Dermis blood vessel endothelial cell (primary cell): ENCODE data around the gene HSD17B13. TPM values are rescaled to one million over a fixed set of nuclear protein-coding genes. Genes with fewer than 3 reads are reported as not detected.
"Not testable (repeated sequence)": the region's sequence is repeated elsewhere in the genome, so short reads cannot be mapped to it uniquely, and the experiment has no call there.

Experiments
- DNase-seq: peaks from one replicate; pipeline ENCODE4 v3.0.0; 2010
- total RNA-seq: library from RNA; depleted of rRNA; stranded (reverse); fragments of >200 nt; gene quantifications from 2 replicates; pipeline ENCODE4 v1.2.3, GENCODE V29; 2014

Gene HSD17B13
- total RNA-seq, 1 donor from 2014 or later: not detected

DNA sequence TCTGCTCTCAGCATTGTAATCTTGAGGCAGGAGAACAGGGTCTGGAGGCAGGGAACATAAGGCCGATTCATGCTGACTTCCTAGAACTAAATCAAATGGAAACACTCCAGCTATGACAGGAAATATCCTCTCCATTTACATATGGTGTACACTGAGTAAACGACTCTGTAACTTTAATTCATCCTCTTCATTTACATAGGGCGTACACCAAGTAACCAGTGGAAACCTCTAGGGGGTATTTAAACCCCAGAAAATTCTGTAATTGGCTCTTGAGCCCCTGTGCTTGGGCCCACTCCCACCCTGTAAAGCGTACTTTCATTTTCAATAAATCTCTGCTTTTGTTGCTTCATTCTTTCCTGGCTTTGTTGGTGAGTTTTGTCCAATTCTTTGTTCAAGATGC, 7.7 kb downstream of the HSD17B13 start:
- peak; percentile 9 for DNase-seq

DNA sequence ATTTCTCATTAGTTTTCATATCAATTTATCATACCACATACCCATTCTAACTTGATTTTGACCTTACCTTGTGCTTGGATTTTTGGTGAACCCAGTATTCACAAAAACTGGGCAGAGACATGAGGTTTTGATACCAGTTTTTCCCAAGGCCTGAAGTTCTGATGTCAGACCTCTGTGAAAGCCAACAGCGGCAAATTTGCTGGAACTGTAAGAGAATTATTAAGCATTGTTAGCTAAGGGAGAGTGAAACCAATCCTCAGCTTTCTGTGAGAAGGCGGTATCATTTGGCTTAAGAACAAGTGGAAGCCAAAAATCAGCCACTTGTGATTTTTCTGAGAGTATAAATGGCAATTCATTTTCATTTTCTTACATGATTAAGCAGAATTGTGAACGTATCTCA, 8.9 kb downstream of the HSD17B13 start:
- no peak for DNase-seq

DNA sequence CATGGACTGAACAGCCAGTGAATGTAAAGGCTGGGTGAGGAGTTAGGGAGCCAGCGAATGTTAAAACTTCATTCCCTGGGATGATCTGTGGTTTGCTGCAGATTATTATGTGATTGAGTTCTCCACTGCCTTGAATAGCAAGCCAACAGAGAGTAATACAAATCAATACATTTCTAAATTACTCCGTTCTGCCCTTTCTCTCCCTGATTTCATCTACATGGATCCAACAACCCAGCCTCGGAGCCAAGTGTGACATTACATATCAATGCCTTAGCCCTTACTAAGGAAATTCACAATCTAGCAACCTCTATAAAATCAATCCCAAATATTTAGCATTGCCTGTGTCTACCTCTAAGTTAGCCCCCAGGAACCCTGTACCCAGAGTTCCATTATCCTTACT, 11.0 kb downstream of the HSD17B13 start:
- no peak for DNase-seq

DNA sequence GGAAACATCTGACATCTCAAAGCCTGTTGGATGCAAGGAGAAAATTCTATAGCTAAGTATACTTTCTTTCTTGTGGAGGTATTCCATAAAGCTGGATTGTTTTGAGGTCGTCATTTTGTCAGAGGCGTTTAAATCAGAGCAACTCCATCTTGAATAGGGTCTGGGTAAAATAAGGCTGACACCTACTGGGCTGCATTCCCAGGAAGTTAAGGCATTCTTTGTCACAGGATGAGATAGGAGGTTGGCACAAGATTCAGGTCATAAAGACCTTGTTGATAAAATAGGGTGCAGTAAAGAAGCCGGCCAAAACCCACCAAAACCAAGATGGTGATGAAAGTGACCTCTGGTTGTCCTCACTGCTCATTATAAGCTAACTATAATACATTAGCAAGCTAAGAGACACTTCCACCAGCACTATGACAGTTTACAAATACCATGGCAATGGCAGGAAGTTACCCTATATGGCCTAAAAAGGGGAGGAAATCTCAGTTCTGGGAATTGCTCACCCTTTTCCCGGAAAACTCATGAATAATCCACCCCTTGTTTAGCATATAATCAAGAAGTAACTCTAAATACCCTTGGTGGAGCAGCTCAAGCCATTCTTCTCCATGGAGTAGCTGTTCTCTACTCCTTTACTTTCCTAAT, 11.9 kb downstream of the HSD17B13 start:
- no peak for DNase-seq

DNA sequence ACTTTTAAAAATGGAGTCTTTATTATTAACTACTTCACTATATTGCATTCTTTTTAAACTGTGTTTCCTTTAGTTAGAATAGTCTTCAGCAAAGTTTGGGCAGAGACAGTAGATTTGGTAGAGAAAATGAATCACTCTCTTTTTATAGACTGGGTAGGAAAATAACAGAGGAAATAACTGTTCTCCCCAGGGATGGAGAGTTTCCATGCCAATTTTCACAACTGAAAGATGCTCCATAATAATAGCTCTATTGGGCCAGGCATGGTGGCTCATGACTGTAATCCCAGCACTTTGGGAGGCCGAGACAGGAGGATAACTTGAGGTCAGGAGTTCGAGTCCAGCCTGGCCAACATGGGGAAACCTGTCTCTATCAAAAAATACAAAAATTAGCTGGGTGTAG, 13.1 kb downstream of the HSD17B13 start:
- peak; percentile 58 for DNase-seq

DNA sequence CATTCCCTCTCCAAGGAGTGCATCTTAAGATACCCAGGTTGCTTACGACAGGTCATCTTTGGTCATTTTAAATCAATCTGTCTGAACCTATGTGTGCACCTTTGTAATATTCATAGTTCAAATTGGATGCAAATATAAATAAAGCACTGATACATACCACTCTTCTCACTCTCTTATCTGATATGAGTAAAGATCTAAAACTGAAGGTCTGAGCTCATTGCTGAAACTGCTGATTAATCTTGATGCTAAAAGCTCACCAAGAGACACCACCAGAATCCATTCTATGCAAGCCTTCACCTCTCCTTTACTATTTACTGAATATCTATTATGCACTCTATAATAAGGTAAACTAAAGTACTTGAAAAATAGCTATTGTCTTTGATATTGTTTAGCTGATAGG, 16.6 kb downstream of the HSD17B13 start:
- no peak for DNase-seq

DNA sequence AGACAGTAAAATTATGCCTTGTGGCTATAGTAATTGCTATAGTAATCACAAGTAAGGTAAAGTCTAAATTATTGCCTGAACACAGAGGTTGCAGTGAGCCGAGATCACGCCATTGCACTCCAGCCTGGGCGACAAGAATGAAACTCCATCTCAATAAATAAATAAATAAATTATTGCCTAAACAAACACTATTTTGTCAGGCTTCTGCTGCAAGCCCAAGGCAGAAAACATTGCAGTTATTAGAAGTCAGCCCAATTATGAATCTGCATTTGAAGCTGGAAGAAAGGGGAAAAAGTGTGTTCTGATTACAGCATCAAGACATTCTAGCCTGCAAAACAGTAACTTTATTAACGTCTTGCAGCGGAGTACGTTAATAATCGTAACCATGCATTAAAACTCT, 17.1 kb downstream of the HSD17B13 start:
- no peak for DNase-seq

DNA sequence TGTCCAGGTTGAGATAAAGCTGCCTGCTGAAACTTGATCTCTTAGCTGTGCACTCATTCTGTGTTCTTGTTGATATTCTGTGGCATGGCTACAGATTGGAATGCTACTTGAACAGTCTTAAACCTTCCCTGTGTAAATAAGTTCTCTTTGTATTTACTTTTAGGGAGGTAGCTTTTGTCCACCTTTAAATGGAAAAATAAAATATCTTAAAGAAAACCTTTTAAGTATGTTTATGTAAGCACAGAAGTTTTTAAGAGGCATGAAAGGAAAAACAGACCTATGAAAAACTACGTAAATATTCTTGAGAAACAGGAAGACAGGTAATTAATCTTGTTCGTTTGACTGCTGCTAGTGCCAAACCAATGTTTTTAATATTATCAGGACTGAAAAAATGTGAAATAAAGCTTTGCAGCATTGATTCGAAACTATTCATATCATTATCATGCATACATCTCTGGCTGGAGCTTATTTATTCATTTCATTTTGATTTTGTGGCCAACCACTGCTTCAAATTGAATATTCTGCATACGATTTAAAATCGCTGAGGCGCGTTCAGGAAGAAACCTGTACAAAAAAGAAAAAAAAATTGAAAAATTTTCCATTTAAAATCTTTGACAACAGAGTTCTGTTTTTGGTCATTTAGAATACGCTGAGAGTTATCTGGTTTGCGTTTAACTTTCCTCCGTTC, 17.8 kb downstream of the HSD17B13 start:
- DNase-seq: no peak

DNA sequence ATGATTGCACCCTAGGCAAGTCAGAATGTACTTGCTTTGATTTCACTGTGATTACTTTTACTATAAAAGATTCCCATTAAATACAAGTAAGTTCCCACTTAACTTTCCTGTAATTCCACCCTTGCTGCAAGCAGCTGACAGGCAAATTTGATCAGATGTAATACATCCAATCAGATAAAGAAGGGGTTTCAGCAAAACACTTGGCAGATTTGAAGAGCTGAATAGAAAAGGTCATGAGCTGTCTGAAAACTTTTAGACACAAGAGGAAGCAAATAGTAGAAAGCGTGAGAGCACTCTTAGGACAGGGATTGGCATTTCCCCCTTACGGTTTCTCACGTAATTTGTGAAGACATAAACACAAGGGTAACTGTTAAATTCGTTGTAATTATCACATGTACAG, 22.8 kb downstream of the HSD17B13 start:
- DNase-seq: no peak

DNA sequence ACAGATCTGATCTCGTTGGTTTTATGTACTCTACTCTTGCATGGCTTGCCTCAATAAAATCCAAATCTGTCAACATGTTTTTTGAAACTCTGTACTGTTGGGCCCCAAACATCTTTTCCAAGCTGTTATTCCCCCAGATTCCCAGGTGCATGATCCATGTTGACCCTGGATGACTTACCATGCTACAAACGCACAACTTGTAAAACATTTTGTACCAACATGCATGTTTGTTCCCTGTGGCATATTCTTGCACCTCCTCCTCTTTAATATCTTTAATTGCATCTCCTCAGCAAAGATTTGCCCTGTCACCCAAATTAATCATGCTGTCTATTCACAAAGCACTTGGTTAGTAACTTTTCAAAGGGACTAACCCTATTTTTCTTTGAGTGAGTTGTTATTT, 24.3 kb downstream of the HSD17B13 start:
- no peak for DNase-seq

DNA sequence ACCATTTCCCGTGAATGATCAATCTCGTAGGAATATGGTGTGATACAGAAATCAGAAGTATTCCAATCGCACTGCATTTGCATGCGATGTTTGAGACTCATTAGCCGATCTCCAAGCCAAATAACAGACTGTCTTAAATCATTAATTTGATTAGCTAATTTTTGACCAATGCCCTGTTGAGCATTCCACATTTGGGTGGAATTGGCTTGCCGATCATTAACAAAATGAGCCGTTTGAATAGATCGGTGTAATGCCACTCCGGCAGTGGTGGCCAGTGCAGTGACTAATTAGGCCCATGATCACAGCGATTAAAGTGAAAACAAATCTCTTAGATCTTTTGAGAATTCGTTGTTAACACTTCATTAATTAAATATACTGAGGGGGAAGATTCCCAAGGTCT, 27.8 kb downstream of the HSD17B13 start:
- not testable (repeated sequence) for DNase-seq

DNA sequence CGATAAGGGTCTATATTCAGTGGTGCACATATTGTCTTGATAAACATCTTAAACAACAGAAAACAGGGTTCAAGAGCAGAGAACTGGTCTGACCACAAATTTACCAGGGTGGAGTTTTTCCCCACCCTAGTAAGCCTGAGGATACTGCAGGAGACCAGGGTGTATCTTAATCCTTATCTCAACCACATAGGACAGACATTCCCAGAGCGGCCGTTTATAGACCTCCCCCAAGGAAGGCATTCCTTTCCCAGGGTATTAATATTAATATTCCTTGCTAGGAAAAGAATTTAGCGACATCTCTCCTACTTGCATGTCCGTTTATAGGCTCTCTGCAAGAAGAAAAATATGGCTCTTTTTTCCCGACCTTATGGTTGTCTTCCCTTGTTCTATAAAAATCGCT, 28.8 kb downstream of the HSD17B13 start:
- not testable (repeated sequence) for DNase-seq

DNA sequence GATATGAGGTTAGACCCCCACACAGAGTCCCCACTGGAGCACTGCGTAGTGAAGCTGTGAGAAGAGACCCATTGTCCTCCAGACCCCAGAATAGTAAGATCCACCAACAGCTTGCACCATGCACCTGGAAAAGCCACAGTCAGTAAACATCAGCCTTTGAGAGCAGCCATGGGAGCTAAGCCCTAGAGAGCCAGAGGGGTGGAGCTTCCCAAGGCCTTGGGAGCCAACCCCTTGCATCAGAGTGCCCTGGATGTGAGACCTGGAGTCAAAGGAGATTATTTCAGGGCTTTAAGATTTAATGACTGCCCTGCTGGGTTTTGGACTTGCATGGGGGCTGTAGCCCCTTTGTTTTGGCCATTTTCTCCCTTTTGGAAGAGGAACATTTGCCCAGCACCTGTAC, 35.7 kb downstream of the HSD17B13 start:
- DNase-seq: no peak

DNA sequence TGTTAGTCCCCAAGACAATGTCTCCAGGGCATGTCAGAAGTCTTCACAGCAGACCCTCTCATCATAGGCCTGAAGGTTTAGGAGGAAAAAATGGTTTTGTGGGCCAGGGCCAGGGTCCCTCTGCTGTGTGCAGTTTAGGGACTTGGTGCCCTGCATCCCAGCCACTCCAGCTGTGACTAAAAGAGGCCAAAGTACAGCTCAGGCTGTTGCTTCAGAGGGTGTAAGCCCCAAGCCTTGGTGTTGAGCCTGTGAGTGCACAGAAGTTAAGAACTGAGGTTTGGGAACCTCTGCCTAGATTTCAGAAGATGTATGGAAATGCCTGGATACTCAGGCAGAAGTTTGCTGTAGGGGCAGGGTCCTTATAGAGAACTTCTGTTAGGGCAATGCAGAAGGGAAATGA, 38.4 kb downstream of the HSD17B13 start:
- not testable (repeated sequence) for DNase-seq

DNA sequence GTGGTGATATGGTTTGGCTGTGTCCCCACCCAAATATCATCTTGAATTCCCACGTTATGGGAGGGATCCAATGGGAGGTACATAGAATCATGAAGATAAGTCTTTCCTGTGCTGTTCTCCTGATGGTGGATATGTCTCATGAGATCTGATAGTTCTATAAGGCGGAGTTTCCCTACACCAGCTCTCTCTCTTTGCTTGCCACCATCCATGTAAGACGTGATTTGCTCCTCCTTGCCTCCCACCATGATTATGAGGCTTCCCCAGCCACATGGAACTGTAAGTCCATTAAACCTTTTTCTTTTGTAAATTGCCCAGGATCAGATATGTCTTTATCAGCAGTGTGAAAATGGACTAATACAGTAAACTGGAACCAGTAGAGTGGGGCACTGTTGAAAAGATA, 39.5 kb downstream of the HSD17B13 start:
- no peak for DNase-seq

DNA sequence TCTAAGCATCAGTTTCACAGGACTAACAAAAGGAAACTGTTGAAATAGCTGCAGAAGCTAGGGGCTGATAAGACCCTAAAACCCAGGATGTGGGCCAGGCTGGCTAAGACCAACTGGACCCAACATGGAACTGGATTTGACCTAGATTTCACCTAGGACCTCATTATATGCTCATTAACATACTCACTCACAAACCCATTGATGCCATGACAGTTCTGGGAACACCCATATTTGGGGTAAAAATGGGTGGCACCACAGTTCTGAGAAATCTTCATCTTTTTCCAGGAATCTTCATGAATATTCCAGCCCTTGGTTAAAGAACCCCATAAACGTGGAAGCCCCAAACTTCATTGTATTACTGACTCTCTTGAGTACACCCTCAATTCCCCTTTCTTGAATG, 41.1 kb downstream of the HSD17B13 start:
- DNase-seq: no peak

DNA sequence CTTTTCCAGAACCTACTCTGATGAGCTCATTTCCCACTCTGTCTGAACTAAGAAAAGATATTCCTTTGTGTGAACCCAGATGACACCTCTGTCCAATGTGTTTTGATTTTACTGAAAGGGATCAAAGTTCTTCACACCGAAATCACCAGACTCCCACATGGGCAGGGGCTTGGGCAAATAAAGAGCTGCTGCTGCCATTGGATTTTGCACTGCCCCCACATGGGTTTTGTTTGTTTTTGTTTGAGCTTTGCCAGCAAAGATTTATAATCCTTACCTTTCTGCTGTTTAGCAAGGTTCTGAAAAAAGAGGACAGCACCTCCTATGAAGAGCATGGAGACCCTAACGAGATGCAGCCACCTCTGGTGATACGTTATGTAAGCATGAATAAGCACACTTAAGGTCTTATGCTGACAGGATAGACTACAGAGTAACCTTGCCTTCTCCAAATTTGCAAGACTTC, 44.3 kb downstream of the HSD17B13 start:
- no peak for DNase-seq

DNA sequence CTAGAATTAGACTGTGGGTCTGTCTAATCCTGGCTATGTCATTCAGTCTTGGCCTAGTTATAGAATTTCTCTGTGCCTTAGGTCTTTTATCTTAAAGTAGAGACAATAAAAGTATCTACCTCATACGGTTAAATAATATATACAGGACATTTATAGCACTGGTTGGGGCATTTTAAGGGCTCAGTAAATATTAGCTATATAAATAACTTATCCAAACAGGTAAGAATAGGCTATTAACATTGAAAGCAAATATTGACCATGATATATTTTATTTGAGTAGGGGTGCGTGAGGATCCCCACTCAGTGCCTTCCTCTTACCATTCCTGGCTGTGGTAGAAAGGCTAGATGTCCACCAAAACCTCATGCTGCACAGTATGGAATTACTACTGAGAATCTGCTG, 47.4 kb downstream of the HSD17B13 start:
- no peak for DNase-seq

DNA sequence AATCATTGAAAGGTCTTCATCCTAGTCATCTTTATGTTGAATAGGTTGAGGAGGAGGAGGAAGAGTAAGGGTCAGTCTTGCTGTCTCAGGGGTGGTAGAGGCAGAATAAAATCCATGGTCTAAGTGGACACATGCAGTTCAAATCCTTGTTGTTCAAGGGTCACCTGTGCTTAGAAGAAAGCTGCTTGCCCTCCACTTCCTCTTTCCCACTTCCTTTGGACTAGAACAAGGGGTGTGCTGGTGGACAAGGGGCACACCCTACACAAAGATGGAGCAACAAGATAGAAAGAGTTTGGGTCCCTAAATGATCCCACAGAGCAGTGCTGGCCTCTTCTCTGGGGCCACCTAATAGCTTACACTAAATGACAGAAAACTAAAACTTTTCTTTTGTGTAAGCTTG, 47.9 kb downstream of the HSD17B13 start:
- no peak for DNase-seq

DNA sequence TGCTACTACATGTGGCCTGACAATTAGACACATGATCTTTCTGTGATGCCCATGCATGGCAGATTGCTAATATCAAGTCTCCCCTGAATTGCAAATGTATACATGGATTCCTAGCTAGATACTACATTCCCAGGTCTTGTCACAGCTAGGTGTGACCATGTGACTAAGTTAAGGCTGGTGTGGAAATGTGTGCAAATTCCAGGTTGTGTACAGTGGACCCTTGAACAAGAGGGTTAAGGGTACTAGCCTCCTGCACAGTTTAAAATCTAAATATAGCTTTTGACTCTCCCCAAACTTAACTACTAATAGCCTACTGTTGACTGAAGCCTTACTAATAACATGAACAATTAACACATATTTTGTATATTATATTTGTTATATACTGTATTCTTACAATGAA, 48.4 kb downstream of the HSD17B13 start:
- DNase-seq: no peak

DNA sequence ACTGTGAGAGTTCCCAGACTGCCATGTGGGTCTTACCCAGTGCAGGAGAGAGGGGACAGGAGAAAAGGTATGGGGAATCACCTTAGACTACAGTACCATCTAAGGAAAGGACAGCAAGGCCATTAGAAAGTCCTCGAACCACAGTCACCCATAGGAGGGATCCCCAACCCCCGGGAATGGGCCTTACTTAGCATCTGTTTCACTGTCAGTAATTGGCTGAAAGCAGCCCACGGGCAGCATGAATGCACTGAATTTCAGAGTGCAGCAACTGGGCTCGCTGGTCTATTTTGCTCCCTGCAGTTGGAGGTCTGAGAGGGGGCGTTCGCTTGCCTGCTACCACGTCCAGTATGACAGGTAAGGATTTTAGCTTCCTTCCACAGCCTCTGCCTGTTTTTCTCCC, 51.9 kb downstream of the HSD17B13 start:
- no peak for DNase-seq

DNA sequence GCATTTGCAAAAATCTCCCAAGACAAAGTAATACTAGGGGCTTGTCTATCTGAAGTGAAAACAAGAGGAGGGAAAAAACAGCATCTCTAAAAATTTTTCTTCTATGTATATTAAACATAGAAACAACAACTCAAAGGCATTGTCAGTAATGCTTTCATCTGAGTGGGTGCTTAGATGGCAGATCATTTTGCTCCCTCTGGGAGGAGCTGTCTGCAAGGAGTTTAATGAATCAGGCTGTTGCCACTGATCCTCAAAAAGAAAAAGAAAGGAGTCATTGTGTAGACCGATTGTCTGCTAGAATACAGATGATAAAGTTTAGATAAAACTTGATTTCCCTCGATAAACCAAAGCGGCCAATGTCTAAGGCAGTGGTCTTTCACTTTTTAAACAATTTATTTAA, 52.5 kb downstream of the HSD17B13 start:
- peak; percentile 56 for DNase-seq

DNA sequence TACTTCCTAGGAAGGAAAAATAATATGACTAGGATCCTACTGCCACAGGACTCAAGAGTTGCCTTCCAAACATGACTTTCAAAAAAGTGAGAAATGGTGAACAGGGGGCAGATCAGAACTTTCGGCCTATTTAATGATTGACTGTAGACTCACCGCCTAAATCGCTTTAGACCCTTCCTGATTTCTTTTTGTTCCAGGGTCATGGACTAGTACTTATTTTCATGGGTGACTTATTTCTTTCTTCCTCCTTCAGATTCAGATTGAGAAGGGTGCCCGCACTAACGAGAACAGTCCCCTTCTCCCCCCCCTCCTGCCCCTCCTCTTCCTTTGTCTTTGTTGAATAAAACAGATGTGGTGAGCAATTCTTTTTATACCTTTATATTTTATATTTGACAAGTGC, 54.3 kb downstream of the HSD17B13 start:
- no peak for DNase-seq

DNA sequence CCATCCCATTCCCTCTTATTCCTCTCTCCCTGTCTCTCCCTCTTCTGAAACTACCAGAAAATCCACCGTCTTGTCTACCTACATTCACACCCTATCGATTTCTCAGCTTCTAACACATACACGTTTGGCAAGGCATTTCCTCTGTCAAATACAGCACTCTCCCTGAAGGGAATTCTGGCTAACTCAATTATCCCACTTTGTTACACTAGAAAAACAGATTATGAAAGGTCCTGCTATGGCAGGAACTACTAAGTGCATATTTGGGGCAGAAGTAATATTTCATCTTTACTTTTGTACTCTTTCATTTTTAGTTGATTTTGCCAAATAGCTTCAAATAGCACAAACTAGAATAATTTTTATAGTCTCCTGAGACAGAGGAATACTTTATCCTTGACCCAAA, 55.7 kb downstream of the HSD17B13 start:
- DNase-seq: no peak

DNA sequence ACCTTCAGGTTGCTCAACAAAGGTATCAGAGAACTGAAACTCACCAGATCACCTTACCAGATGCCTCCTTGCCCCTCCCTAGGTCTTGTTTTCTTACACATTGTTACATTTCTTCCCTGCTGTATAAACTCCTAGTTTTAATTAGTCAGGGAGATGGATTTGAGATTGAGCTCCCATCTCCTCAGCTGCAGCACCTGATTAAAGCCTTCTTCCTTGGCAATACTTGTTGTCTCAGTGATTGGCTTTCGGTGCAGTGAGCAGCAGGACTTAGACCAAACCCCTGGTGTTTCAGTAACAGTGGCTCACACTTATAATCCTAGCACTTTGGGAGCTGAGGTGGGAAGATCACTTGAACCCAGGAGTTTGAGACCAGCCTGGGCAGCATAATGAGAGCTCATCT, 59.8 kb downstream of the HSD17B13 start:
- DNase-seq: no peak
